Effector memory CD4-positive, alpha-beta T cell (primary cell): Measurements from ENCODE around the gene SCAMP4.
"Not testable (repeated sequence)": the region's sequence is repeated elsewhere in the genome, so short reads cannot be mapped to it uniquely, and the experiment has no call there.

Experiments used
- DNase-seq, 3 donors: peaks; one replicate each; pipeline ENCODE4 v3.0.0-alpha.2; 2020
- H3K27ac ChIP-seq: 2 replicates; pipeline ENCODE4 v1.7.0; 2013; ENCODE audit warnings: mild to moderate bottlenecking, low read length, moderate library complexity; ENCODE audit not compliant: insufficient read depth, poor library complexity, severe bottlenecking
- H3K27me3 ChIP-seq: replicated peaks from 2 replicates; pipeline ENCODE4 v1.7.0; 2013; ENCODE audit warnings: mild to moderate bottlenecking, low read length; ENCODE audit not compliant: insufficient read depth, control insufficient read depth, poor library complexity, severe bottlenecking
- H3K36me3 ChIP-seq: 2 replicates; pipeline ENCODE4 v1.7.0; 2013; ENCODE audit warnings: mild to moderate bottlenecking, low read length, moderate library complexity; ENCODE audit not compliant: control insufficient read depth, insufficient read depth
- H3K4me1 ChIP-seq: 2 replicates; pipeline ENCODE4 v1.7.0; 2013; ENCODE audit warnings: low read length, mild to moderate bottlenecking; ENCODE audit not compliant: control insufficient read depth, insufficient read depth, poor library complexity, severe bottlenecking
- H3K4me3 ChIP-seq: 2 replicates; pipeline ENCODE4 v1.7.0; 2013; ENCODE audit warnings: low read length, low read depth, mild to moderate bottlenecking; ENCODE audit not compliant: insufficient read depth, poor library complexity, severe bottlenecking
- H3K9me3 ChIP-seq: 2 replicates; pipeline ENCODE4 v1.7.0; 2013; ENCODE audit warnings: mild to moderate bottlenecking, low read length, moderate library complexity; ENCODE audit not compliant: control insufficient read depth

Gene SCAMP4

GRCh38 chr19:1866693-1867348 is 38.4 kb upstream of the SCAMP4 start:
- H3K36me3 ChIP-seq: peaks cover 7% of the 10 kb centered on the region
- no peaks in the 10 kb centered on the region for H3K9me3 ChIP-seq
- H3K4me3 ChIP-seq: no peak overlapping the region

GRCh38 chr19:1867349-1867724 is 37.9 kb upstream of the SCAMP4 start:
- Histone ChIP-seq H3K27me3 (no peaks in the 10 kb centered on the region), H3K4me1 (peaks cover 6% of the 10 kb centered on the region), H3K36me3 (peaks cover 7% of the 10 kb centered on the region), H3K4me3 (no peak overlapping the region), H3K9me3 (no peaks in the 10 kb centered on the region), H3K27ac (no peak overlapping the region)
- no peak for DNase-seq

More at GRCh38 chr19:1866693-1867348, 38.4 kb upstream of the SCAMP4 start:
- Histone ChIP-seq H3K4me1 (peaks cover 10% of the 10 kb centered on the region), H3K27me3 (no peaks in the 10 kb centered on the region), H3K27ac (no peak overlapping the region)
- no peak for DNase-seq

- peaks cover 18% of the 10 kb centered on the region for H3K4me1 ChIP-seq
- H3K4me3 ChIP-seq: no peak overlapping the region
- DNase-seq: no peak
- H3K27me3 ChIP-seq: no peaks in the 10 kb centered on the region
- H3K36me3 ChIP-seq: peaks cover 13% of the 10 kb centered on the region
- no peaks in the 10 kb centered on the region for H3K9me3 ChIP-seq
- no peak overlapping the region for H3K27ac ChIP-seq
Measured at GRCh38 chr19:1868971-1869370, 36.2 kb upstream of the SCAMP4 start.

- no peak overlapping the region for H3K27ac ChIP-seq
- H3K27me3 ChIP-seq: no peaks in the 10 kb centered on the region
- H3K36me3 ChIP-seq: peaks cover 13% of the 10 kb centered on the region
- H3K4me3 ChIP-seq: no peak overlapping the region
- H3K4me1 ChIP-seq: peaks cover 20% of the 10 kb centered on the region
- no peak for DNase-seq
- no peaks in the 10 kb centered on the region for H3K9me3 ChIP-seq
Measured at GRCh38 chr19:1871140-1871597, 34.0 kb upstream of the SCAMP4 start.

GRCh38 chr19:1871630-1872029 is 33.6 kb upstream of the SCAMP4 start:
- Histone ChIP-seq H3K27ac (no peak overlapping the region), H3K36me3 (peaks cover 13% of the 10 kb centered on the region), H3K4me3 (no peak overlapping the region), H3K9me3 (no peaks in the 10 kb centered on the region), H3K4me1 (peaks cover 25% of the 10 kb centered on the region), H3K27me3 (no peaks in the 10 kb centered on the region)
- DNase-seq: no peak

GRCh38 chr19:1872807-1873523 is 32.2 kb upstream of the SCAMP4 start:
- Histone ChIP-seq H3K27me3 (no peaks in the 10 kb centered on the region), H3K36me3 (peaks cover 13% of the 10 kb centered on the region), H3K9me3 (no peaks in the 10 kb centered on the region), H3K4me1 (peaks cover 27% of the 10 kb centered on the region), H3K4me3 (no peak overlapping the region), H3K27ac (no peak overlapping the region)
- DNase-seq: no peak

- Histone ChIP-seq H3K27ac (peak overlapping the region; percentile 90), H3K27me3 (no peaks in the 10 kb centered on the region), H3K36me3 (peaks cover 13% of the 10 kb centered on the region), H3K9me3 (no peaks in the 10 kb centered on the region), H3K4me1 (peaks cover 27% of the 10 kb centered on the region), H3K4me3 (peak overlapping the region; percentile 81)
- DNase-seq: no peak
Measured at GRCh38 chr19:1873524-1874473, 31.4 kb upstream of the SCAMP4 start.

GRCh38 chr19:1874554-1875185 is 30.5 kb upstream of the SCAMP4 start:
- Histone ChIP-seq H3K9me3 (no peaks in the 10 kb centered on the region), H3K27me3 (no peaks in the 10 kb centered on the region), H3K4me1 (peaks cover 27% of the 10 kb centered on the region), H3K27ac (peak overlapping the region; percentile 90), H3K4me3 (peak overlapping the region; percentile 81), H3K36me3 (peaks cover 13% of the 10 kb centered on the region)
- DNase-seq: no peak

GRCh38 chr19:1875265-1875645 is 29.9 kb upstream of the SCAMP4 start:
- peak overlapping the region; percentile 90 for H3K27ac ChIP-seq
- not testable (repeated sequence) for H3K27me3 ChIP-seq, DNase-seq, H3K9me3 ChIP-seq
- peak overlapping the region; percentile 81 for H3K4me3 ChIP-seq
- peaks cover 16% of the 10 kb centered on the region for H3K36me3 ChIP-seq
- peaks cover 31% of the 10 kb centered on the region for H3K4me1 ChIP-seq
